ENCODE data around the gene NDUFAF2.
"Not testable (repeated sequence)": the region's sequence is repeated elsewhere in the genome, so short reads cannot be mapped to it uniquely, and the experiment has no call there.

NDUFAF2 gene, protein sequence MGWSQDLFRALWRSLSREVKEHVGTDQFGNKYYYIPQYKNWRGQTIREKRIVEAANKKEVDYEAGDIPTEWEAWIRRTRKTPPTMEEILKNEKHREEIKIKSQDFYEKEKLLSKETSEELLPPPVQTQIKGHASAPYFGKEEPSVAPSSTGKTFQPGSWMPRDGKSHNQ

GRCh38 chr5:60944904-60945812, at the start of gene NDUFAF2, which contains the start of gene ERCC8:
NDUFAF2 (plus strand) TSS chr5:60945205; CDS start chr5:60945256, 51 bp downstream.
ERCC8 (minus strand) TSS chr5:60945070; CDS start chr5:60945008, 62 bp downstream.
- DNase-seq (ENCODE audit: low read depth in 2 of 2), result peak; percentile 78 to 81

GRCh38 chr5:60896991-60897390, 48.0 kb upstream of the NDUFAF2 start:
- no peak for DNase-seq (ENCODE audit: low read depth in 2 of 2)

GRCh38 chr5:60903356-60903755, 41.6 kb upstream of the NDUFAF2 start:
- DNase-seq (ENCODE audit: low read depth in 2 of 2), result no peak

DNA sequence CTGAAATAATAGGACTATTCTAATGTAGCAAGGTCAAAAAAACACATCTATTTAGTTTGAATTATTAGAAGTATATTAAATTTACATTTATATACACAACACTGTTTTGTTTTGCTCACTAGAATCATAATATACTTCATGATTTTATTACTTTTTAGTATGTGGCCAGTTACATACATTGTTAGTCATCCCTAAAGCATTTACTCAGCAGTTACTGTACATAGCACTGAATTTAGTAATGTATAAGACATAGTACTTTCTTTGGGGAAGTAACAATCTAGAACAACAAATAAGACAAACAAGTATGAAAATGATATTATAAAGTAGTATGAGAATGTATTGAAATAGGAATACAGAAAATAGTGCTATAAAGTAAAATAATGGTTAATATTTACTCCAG, 28.4 kb upstream of the NDUFAF2 start:
- no peak for DNase-seq (ENCODE audit: low read depth in 2 of 2)

- DNase-seq (ENCODE audit: low read depth in 2 of 2), result no peak
Observed at GRCh38 chr5:60918466-60918865, 26.5 kb upstream of the NDUFAF2 start.

GRCh38 chr5:60927450-60927849, 17.6 kb upstream of the NDUFAF2 start:
- DNase-seq (ENCODE audit: low read depth in 2 of 2), result no peak

DNA sequence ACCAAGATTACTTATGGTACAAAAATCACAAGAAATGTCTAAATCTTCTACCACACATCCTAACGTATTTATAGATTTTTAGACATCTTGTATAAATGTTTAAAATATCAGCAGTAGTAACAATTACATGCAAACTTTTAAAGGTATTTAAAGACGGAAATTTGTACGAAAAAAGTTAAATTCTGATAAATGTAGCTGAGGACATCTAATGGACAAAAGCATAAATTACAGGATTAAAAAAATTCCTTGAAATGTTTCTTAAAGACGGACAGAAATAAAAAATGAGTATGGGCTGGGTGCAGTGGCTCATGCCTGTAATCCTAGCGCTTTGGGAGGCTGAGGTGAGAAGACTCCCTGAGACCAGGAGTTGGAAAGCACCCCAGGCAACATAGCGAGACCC, 16.0 kb upstream of the NDUFAF2 start:
- no peak for DNase-seq (ENCODE audit: low read depth in 2 of 2)

DNA sequence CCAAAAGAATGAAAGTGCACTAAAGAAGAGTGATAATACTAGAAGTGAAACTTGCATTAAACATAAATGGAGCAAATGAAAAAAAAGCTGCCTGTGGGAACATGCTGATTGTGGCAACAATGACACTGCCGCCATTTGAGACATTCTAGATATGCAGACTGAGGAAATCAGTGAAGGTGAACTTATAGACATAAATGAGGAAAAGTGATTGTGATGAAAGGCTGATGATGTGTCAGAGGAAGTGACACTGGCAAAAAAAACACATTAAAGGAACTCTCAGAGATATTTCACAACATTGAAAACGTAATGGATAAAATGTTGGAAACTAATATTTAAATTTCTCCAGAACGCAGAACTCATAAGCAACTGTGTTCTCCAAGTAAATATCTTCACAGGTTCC, 1.4 kb upstream of the NDUFAF2 start:
- no peak for DNase-seq (ENCODE audit: low read depth in 2 of 2)

- DNase-seq (ENCODE audit: low read depth in 2 of 2), result no peak
Observed at GRCh38 chr5:60945813-60946187, 795 bp downstream of the NDUFAF2 start.

DNA sequence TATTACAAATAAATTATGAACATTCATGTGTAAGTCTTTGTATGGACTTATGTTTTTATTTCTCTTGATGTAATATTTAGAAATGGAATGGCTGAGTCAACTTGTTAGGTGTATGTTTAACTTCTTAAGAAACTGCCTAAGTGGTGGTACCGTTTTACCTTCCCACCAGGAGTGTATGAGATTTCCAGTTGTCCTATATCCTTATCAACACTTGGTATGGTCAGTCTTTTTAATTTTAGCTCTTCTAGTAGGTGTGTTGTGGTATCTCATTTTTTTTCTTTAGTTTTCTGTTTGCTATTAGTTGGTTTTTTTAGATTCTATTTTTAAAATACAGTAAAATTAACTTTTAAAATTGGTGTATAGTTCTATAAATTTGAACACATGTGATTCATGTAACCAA, 3.7 kb downstream of the NDUFAF2 start:
- DNase-seq (ENCODE audit: low read depth in 2 of 2), result no peak

GRCh38 chr5:60955239-60955638, 10.2 kb downstream of the NDUFAF2 start:
- DNase-seq (ENCODE audit: low read depth in 2 of 2), result no peak

GRCh38 chr5:60958088-60958487, 13.1 kb downstream of the NDUFAF2 start:
- no peak for DNase-seq (ENCODE audit: low read depth in 2 of 2)

DNA sequence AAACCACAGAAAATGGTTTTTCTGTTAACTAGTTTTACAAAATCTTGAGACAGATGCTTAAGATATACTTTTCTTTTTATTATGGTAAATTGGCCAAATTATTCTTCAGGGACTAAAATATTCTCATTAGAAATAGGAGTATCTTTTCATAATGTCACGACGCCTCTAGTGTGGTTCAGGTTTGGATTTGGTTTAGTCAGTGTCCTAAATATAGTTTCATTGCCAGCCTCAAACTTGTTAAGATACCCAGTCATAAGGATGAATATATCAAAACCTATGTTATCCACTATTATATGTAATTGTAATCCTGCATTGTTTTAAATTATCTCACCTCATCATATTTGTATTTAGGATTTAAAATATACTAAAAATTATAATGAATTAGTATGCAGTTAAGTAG, 13.7 kb downstream of the NDUFAF2 start:
- no peak for DNase-seq (ENCODE audit: low read depth in 2 of 2)

DNA sequence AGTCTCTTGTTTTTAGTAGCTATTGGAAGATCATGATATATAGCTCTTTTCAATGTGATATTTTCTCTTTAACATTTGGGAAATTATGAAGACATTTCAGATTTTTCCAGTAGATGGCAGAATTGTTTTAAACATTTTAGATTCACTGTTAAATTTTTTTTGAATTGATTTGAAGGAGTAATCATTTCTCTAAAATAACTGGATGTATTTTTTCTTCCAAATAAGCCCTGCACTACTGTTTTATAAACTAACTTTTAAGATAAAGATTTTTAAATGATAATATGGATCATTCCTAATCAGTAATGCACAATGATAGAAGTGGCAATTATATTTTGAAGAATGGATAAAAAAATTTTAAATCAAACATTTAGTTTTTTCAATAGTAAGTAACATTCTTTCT, 14.2 kb downstream of the NDUFAF2 start:
- DNase-seq (ENCODE audit: low read depth in 2 of 2), result no peak

GRCh38 chr5:60960591-60960990, 15.6 kb downstream of the NDUFAF2 start:
- no peak for DNase-seq (ENCODE audit: low read depth in 2 of 2)

DNA sequence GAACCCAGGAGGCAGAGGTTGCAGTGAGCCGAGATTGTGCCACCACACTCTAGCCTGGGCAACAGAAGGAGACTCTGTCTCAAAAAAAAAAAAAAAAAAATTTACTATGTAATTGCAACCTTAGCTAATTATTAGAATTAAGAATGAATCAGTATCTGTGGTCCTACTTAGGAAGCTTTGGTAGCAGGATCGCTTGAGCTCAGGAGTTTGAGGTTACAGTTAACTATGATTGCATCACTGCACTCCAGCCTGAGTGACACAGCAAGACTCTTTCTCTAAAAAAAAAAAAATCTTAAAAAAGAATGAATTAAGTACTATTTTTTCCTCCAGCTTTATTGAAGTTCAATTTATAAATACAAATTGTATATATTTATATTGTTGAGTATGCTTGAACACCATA, 16.7 kb downstream of the NDUFAF2 start:
- DNase-seq (ENCODE audit: low read depth in 2 of 2), result no peak

- DNase-seq (ENCODE audit: low read depth in 2 of 2), result peak; percentile 9 to 39
Observed at GRCh38 chr5:60972231-60972630, 27.2 kb downstream of the NDUFAF2 start.

DNA sequence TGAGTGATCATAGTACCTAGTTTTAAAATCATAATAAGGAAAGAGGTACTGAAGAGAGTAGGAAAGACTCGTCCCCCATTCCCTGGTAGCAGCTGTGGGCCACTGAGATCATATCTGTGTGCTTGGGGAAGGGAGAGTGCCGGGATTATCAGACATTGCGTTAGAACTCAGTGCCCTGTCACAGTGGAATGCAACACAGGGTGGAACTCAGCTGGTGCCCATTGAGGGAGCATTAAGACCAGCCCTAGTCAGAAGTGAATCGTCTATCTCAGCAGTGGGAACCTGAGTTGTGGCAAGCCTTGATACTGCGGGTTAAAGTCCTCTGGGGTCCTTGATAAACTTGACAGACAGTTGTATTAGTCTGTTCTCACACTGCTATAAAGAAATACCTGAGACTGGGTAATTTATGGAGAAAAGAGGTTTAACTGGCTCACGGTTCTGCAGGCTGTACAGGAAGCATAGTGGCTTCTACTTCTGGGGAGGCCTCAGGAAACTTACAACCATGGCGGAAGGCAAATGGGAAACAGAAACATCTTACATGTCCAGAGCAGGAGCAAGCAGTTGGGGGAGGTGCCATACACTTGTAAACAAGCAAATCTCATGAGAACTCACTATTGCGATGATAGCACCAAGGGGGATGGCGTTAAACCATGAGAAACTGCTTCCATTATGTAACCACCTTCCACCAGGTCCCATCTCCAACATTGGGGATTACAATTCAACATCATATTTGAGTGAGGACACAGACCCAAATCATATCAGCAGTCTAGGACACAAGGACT, 33.1 kb downstream of the NDUFAF2 start:
- no peak for DNase-seq (ENCODE audit: low read depth in 2 of 2)

- DNase-seq (ENCODE audit: low read depth in 2 of 2), result no peak
Observed at GRCh38 chr5:60978968-60979367, 34.0 kb downstream of the NDUFAF2 start.

- DNase-seq (ENCODE audit: low read depth in 2 of 2), result no peak
Observed at GRCh38 chr5:60980511-60980910, 35.5 kb downstream of the NDUFAF2 start.

GRCh38 chr5:60982127-60982526, 37.1 kb downstream of the NDUFAF2 start:
- DNase-seq (ENCODE audit: low read depth in 2 of 2), result not testable (repeated sequence)

DNA sequence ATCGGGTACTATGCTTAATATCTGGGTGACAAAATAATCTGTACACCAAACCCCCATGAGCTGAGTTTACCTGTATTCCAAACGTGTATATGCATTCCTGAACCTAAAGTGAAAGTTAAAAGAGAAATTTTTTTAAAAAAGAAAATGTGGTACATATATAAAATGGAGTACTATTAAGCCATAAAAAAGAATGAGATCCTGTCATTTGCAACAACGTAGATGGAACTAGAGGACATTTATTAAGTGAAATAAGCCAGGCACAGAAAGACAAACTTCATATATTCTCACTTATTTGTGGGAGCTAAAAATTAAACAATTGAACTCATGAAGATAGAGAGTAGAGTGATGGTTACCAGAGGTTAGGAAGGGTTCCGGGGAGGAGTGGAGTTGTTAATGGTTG, 44.8 kb downstream of the NDUFAF2 start:
- no peak for DNase-seq (ENCODE audit: low read depth in 2 of 2)
